Measurements from ENCODE around the gene MTHFSD.
"Not testable (repeated sequence)": the region's sequence is repeated elsewhere in the genome, so short reads cannot be mapped to it uniquely, and the experiment has no call there.

DNA sequence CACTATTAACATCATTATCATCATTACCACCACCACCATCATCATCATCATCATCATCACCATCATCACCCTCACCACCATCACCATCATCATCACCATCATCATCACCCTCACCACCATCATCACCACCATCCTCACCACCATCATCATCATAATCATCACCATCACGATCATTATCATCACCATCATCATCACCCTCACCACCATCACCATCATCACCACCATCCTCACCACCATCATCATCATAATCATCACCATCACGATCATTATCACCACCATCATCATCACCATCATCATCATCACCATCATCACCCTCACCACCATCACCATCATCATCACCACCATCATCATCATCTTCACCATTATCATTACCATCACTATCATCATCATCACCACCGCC lies 32.9 kb upstream of the MTHFSD start:
- not testable (repeated sequence) for TF ChIP-seq CTCF (IDR thresholded peaks at IDR 0.05); IRF3 (IDR thresholded peaks at IDR 0.05; ENCODE audit: low read depth, low read length); POLR2AphosphoS5 (IDR thresholded peaks at IDR 0.05; ENCODE audit: low read depth, low read length); EP300 (IDR thresholded peaks at IDR 0.05; ENCODE audit: borderline replicate concordance in 1 of 2, low read depth in 1 of 2, low read length in 1 of 2); SIN3A (IDR thresholded peaks at IDR 0.05; ENCODE audit: borderline replicate concordance, low read depth, low read length)
